Pancreas (tissue), 10 donors: ENCODE data around the gene PLAGL1. TPM values are rescaled to one million over a fixed set of nuclear protein-coding genes. Genes with fewer than 3 reads are reported as not detected.

Source experiments
- ATAC-seq, 4 donors: fragments of 200-7000 bp; cut with Tn5 transposase; one replicate each; pipeline versions ENCODE4 v1.8.0 to v1.9.1; 2020; ENCODE audit warnings: mild to moderate bottlenecking in 4 of 4, moderate library complexity in 4 of 4
- DNase-seq, 6 donors: peaks; one replicate each; pipeline ENCODE4 v3.0.0-alpha.2; 2020
- FAIRE-seq: peaks from 2 replicates; lab custom pipeline; 2012; peaks lifted over from hg19 to GRCh38; lab: Jason Lieb, UNC
- H3K27ac ChIP-seq, 4 donors: fragments of 200-600 bp; sonication (generic); 1 replicate in 3 of 4; 2 replicates in 1 of 4; pipeline versions ENCODE4 v1.5.0 to v1.8.0; 2020
- H3K27me3 ChIP-seq, 4 donors: fragments of 200-600 bp; one replicate each; pipeline ENCODE4 v1.8.0; 2021
- H3K36me3 ChIP-seq, 3 donors: fragments of 200-600 bp; sonication (generic) in 1 of 3; one replicate each; pipeline versions ENCODE4 v1.5.0 to v1.8.0; 2020 to 2021
- H3K4me1 ChIP-seq, 3 donors: fragments of 200-600 bp; one replicate each; pipeline ENCODE4 v1.8.0; 2021
- H3K4me3 ChIP-seq, 4 donors: fragments of 200-600 bp; sonication (generic) in 2 of 4; one replicate each; pipeline versions ENCODE4 v1.5.0 to v1.8.0; 2020 to 2021
- H3K9me3 ChIP-seq, 4 donors: fragments of 200-600 bp; one replicate each; pipeline ENCODE4 v1.8.0; 2021
- WGBS, 2 donors: extraction: QIAGEN DNeasy Blood & Tissue Kit; methylation state at CpG; one replicate each; pipeline ENCODE4 v1.1.7; 2013; 5-methylcytosine and 5-hydroxymethylcytosine counted together
- intact Hi-C, 3 donors: fragments of 100-400 bp; cut with DNase I; formaldehyde crosslinking; loops; one replicate each; pipeline versions ENCODE4 v1.11.1 to v1.14.2; 2022
- polyA plus RNA-seq, 2 donors: library from polyadenylated mRNA; stranded (reverse); fragments of 200-250 nt; gene quantifications; one replicate each; pipeline ENCODE4 v1.2.3, GENCODE V29; 2013
- total RNA-seq, 6 donors: library from RNA; stranded (reverse); fragmentation: NEBNext Ultra II Directional in 4 of 6; extraction: Animal tissue kit (Norgen Biotek cat#: 25700) in 4 of 6; gene quantifications; one replicate each; pipeline versions ENCODE4 v1.2.1 to v1.2.4, GENCODE V29; 2021 to 2023
- TF ChIP-seq, protein P1 (sequence below), 4 donors: fragments of 200-600 bp; sonication (generic) in 3 of 4; IDR thresholded peaks; one replicate each; pipeline versions ENCODE4 v1.5.0 to v1.8.0; 2021; ENCODE audit warnings: antibody characterized with exemption in 4 of 4
- donor health status: healthy with polysubstance abuse.
- donor health status: DM: no; HTN: no; CAD: no; lungs with moderate emphysema.
- donor health status: DM: no; HTN: no; CAD: no.
- donor health status: control.
- donor health status: control.
- donor health status: Bipolar disorder and iron deficiency.
- donor health status: DM: yes; HTN: yes; CAD: no.
- donor health status: DM: no; HTN: no; CAD: no.
- donor health status: DM: no; HTN: no; CAD: no.
- donor health status: DM: yes; HTN: yes; CAD: no.

The PLAGL1 gene
- total and polyA plus RNA-seq, 8 donors: 12.5 to 31.6 (median 15.8) TPM

- Histone ChIP-seq H3K27ac (no peak overlapping the region), H3K4me3 (no peak overlapping the region), H3K27me3 (no peaks in the 10 kb centered on the region), H3K36me3 (no peaks in the 10 kb centered on the region), H3K9me3 (no peaks in the 10 kb centered on the region), H3K4me1 (no peaks in the 10 kb centered on the region)
- intact Hi-C loops: no loop called here
- TF ChIP-seq, protein P1, sequence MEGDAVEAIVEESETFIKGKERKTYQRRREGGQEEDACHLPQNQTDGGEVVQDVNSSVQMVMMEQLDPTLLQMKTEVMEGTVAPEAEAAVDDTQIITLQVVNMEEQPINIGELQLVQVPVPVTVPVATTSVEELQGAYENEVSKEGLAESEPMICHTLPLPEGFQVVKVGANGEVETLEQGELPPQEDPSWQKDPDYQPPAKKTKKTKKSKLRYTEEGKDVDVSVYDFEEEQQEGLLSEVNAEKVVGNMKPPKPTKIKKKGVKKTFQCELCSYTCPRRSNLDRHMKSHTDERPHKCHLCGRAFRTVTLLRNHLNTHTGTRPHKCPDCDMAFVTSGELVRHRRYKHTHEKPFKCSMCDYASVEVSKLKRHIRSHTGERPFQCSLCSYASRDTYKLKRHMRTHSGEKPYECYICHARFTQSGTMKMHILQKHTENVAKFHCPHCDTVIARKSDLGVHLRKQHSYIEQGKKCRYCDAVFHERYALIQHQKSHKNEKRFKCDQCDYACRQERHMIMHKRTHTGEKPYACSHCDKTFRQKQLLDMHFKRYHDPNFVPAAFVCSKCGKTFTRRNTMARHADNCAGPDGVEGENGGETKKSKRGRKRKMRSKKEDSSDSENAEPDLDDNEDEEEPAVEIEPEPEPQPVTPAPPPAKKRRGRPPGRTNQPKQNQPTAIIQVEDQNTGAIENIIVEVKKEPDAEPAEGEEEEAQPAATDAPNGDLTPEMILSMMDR (IDR thresholded peaks at IDR 0.05): no peak
- 74% methylated on average over 4 of the region's 4 CpGs for whole genome bisulfite sequencing, 2 donors
- no peak for FAIRE-seq
- no peak for DNase-seq
- no peak for ATAC-seq
These were observed 27.4 kb upstream of the PLAGL1 start for GRCh38 chr6:144035416-144035815.

GRCh38 chr6:144033816-144034735 lies 26.0 kb upstream of the PLAGL1 start:
- no peak overlapping the region for H3K27ac ChIP-seq
- peaks cover 0 to 2% (median 0%) of the 10 kb centered on the region in 3 donors for H3K4me1 ChIP-seq
- intact Hi-C loops: no loop called here
- FAIRE-seq (no peak), DNase-seq (no peak), ATAC-seq (peak in 1 of 4 donors; percentile 39)
- H3K4me3 ChIP-seq: no peak overlapping the region
- 70% methylated on average over 4 of the region's 4 CpGs for WGBS, 2 donors
- no peaks in the 10 kb centered on the region for H3K36me3 ChIP-seq
- TF ChIP-seq, protein P1 (IDR thresholded peaks at IDR 0.05): no peak
- H3K9me3 ChIP-seq: no peaks in the 10 kb centered on the region
- H3K27me3 ChIP-seq: no peaks in the 10 kb centered on the region

DNA sequence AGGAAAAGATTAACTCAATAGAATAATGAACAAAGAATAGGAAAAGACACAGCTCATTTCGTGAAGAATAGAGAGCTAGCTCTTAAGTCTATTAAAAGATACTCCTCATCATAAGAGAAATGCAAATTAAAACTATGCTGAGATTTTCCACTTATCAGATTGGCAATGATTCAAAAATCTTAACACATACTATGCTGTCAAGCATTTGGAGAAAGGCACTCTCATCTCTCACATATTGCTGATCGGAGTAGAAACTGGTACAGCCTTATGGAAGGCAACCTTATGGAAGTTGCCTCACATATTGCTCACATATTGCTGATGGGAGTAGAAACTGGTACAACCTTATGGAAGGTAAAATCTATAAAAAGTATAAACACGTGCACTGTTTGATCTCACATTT lies 21.4 kb upstream of the PLAGL1 start:
- H3K4me3 ChIP-seq: no peak overlapping the region
- FAIRE-seq: no peak
- H3K9me3 ChIP-seq: no peaks in the 10 kb centered on the region
- no peaks in the 10 kb centered on the region for H3K36me3 ChIP-seq
- peaks cover 0 to 6% (median 0%) of the 10 kb centered on the region in 3 donors for H3K4me1 ChIP-seq
- TF ChIP-seq, protein P1 (IDR thresholded peaks at IDR 0.05): no peak
- no peak for DNase-seq
- intact Hi-C loops: no loop called here
- WGBS, 2 donors: 66 to 70% methylated on average over 3 of the region's 3 CpGs
- no peak for ATAC-seq
- H3K27ac ChIP-seq: no peak overlapping the region
- H3K27me3 ChIP-seq: no peaks in the 10 kb centered on the region

DNA sequence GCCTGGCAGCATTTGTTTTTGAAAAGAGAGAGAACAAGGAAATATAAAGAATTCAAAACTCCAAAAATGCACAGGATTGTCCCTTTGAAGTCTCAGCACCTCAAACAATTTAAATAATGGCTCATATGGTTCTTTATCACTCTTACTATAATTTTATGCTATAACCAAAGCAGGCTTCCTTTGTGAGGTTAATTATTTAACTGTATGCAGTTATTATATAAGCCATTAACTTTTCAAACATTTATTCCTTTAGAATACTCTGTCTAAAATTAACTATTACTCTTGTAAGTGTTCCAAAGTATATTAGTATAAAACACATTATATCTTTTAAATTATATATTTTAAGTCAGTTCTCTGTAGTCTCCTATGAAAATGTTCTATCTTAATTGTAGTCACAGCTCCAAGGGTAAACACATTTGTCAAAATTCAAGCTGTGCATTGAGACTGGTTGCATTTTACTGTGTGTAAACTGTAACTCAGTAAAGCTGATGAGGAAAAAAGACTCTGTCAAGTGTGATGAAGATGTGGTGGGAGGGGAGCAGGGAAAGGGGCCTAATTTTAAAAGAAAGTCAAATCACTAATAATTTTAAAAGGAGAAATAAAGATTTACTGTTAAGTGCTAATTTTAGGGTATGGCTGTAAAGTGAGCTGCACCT lies 20.0 kb upstream of the PLAGL1 start:
- H3K36me3 ChIP-seq: no peaks in the 10 kb centered on the region
- TF ChIP-seq, protein P1 (IDR thresholded peaks at IDR 0.05): no peak
- no peaks in the 10 kb centered on the region for H3K9me3 ChIP-seq
- H3K27ac ChIP-seq: no peak overlapping the region
- no peak overlapping the region for H3K4me3 ChIP-seq
- intact Hi-C loops: no loop called here
- FAIRE-seq: peak; percentile 61
- ATAC-seq: no peak
- H3K4me1 ChIP-seq: peaks cover 0 to 6% (median 0%) of the 10 kb centered on the region in 3 donors
- no peaks in the 10 kb centered on the region for H3K27me3 ChIP-seq
- no peak for DNase-seq
